GM12878 (cell line): ENCODE measurements around the gene STX8. TPM values are rescaled to one million over a fixed set of nuclear protein-coding genes. Genes with fewer than 3 reads are reported as not detected.

ENCODE experiments used
- ATAC-seq: fragments of 200-7000 bp; cut with Tn5 transposase; 3 replicates; pipeline ENCODE4 v1.9.1; 2020; ENCODE audit warnings: mild to moderate bottlenecking, moderate library complexity
- BruUV-seq: library from RNA; stranded (reverse); fragments of 400-500 nt; replicated peaks from 2 replicates; lab custom pipeline; 2021; lab: Mats Ljungman, UMichigan
- CTCF ChIA-PET: fragments of 300-600 bp; sonication (Branson Sonifier 250); formaldehyde crosslinking; extraction: SDS; loops from one replicate; lab custom pipeline; 2021; ENCODE audit warnings: inconsistent platforms; lab: Yijun Ruan, JAX
- POLR2A ChIA-PET: fragments of 350-600 bp; formaldehyde crosslinking; extraction: SDS; loops from one replicate; lab custom pipeline; 2021; ENCODE audit warnings: inconsistent platforms; lab: Charles Lee
- RAD21 ChIA-PET: fragments of 300-600 bp; sonication (Branson Sonifier 250); formaldehyde crosslinking; loops from one replicate; lab custom pipeline; 2023; ENCODE audit warnings: antibody characterized with exemption; ENCODE audit not compliant: unreplicated experiment; lab: Charles Lee
- SMC1A ChIA-PET: fragments of 300-600 bp; sonication (Branson Sonifier 250); formaldehyde crosslinking; loops from one replicate; lab custom pipeline; 2023; ENCODE audit not compliant: unreplicated experiment, uncharacterized antibody; lab: Charles Lee
- DNase-seq: peaks from one replicate; pipeline ENCODE4 v3.0.0-alpha.2; 2011; ENCODE audit warnings: low read depth, low spot score
- FAIRE-seq: peaks from 3 replicates; lab custom pipeline; 2011; peaks lifted over from hg19 to GRCh38; lab: Jason Lieb, UNC
- H2AFZ ChIP-seq: 2 replicates; pipeline ENCODE4 v1.6.0; 2011; ENCODE audit warnings: low read depth, low read length, control low read depth; ENCODE audit not compliant: control insufficient read depth
- H3K27ac ChIP-seq: 2 replicates; pipeline ENCODE4 v1.5.1; 2011; ENCODE audit warnings: control low read depth; ENCODE audit not compliant: control insufficient read depth, insufficient read depth
- H3K27me3 ChIP-seq, 2 experiments: replicated peaks in 1 of 2; 2 replicates each; pipeline versions ENCODE4 v1.6.0 to v1.6.1; 2011; ENCODE audit warnings: low read length in 1 of 2; ENCODE audit not compliant: control insufficient read depth in 2 of 2, insufficient read depth in 2 of 2
- H3K36me3 ChIP-seq, 2 experiments: 2 replicates each; pipeline ENCODE4 v1.5.1; 2011; ENCODE audit warnings: low read length in 1 of 2; ENCODE audit not compliant: control insufficient read depth in 2 of 2, insufficient read depth in 2 of 2
- H3K4me1 ChIP-seq: 2 replicates; pipeline ENCODE4 v1.6.1; 2011; ENCODE audit warnings: mild to moderate bottlenecking, low read length, moderate library complexity, mixed read lengths; ENCODE audit not compliant: control insufficient read depth, insufficient read depth
- H3K4me2 ChIP-seq: 2 replicates; pipeline ENCODE4 v1.6.0; 2011; ENCODE audit warnings: control low read depth; ENCODE audit not compliant: control insufficient read depth, insufficient read depth
- H3K4me3 ChIP-seq: fragments of 200-600 bp; sonication (generic); 2 replicates; pipeline ENCODE4 v1.5.1; 2016
- H3K79me2 ChIP-seq: 2 replicates; pipeline ENCODE4 v1.6.0; 2011; ENCODE audit warnings: low read length; ENCODE audit not compliant: control insufficient read depth, insufficient read depth
- H3K9ac ChIP-seq: 2 replicates; pipeline ENCODE4 v1.8.0; 2011; ENCODE audit warnings: low read length, control low read depth, mixed read lengths; ENCODE audit not compliant: control insufficient read depth, insufficient read depth
- H3K9me3 ChIP-seq: replicated peaks from 3 replicates; pipeline ENCODE4 v1.5.1; 2011; ENCODE audit warnings: mild to moderate bottlenecking, low read length; ENCODE audit not compliant: control insufficient read depth, insufficient read depth
- H4K20me1 ChIP-seq: 2 replicates; pipeline ENCODE4 v1.6.0; 2011; ENCODE audit not compliant: control insufficient read depth, insufficient read depth
- CEBPB ChIP-seq, 2 experiments: fragments of 150-350 bp in 1 of 2; IDR thresholded peaks; 2 replicates each; pipeline ENCODE4 v1.6.1; 2012 to 2014; ENCODE audit warnings: low read depth in 2 of 2, low read length in 2 of 2, borderline replicate concordance in 1 of 2, inconsistent platforms in 1 of 2
- CREB1 ChIP-seq: IDR thresholded peaks from 2 replicates; pipeline ENCODE4 v1.6.1; 2012; ENCODE audit warnings: low read depth, mild to moderate bottlenecking, inconsistent platforms
- EZH2 ChIP-seq: IDR thresholded peaks from 2 replicates; pipeline ENCODE4 v1.6.1; 2012; ENCODE audit warnings: low read depth, mild to moderate bottlenecking, control low read depth, inconsistent platforms, low read length, borderline replicate concordance; ENCODE audit not compliant: control insufficient read depth
- HDAC2 ChIP-seq: fragments of 200-600 bp; sonication (generic); IDR thresholded peaks from 2 replicates; pipeline ENCODE4 v1.6.1; 2017
- LARP7 ChIP-seq: fragments of 450-650 bp; IDR thresholded peaks from 2 replicates; pipeline ENCODE4 v1.6.1; 2017; ENCODE audit warnings: mild to moderate bottlenecking
- MEF2A ChIP-seq: IDR thresholded peaks from 2 replicates; pipeline ENCODE4 v1.6.1; 2011; ENCODE audit warnings: low read depth, mild to moderate bottlenecking, low read length, moderate library complexity; ENCODE audit not compliant: insufficient read depth
- NFIC ChIP-seq: IDR thresholded peaks from 2 replicates; pipeline ENCODE4 v1.6.1; 2012; ENCODE audit warnings: low read depth, mild to moderate bottlenecking, inconsistent platforms, low read length, moderate library complexity
- NR2C1 ChIP-seq: fragments of 450-650 bp; IDR thresholded peaks from 2 replicates; pipeline ENCODE4 v1.6.1; 2017; ENCODE audit warnings: antibody characterized with exemption, mild to moderate bottlenecking, moderate library complexity
- POLR2AphosphoS5 ChIP-seq: IDR thresholded peaks from 2 replicates; pipeline ENCODE4 v1.6.1; 2011; ENCODE audit warnings: mild to moderate bottlenecking, low read length, inconsistent platforms
- STAT3 ChIP-seq: IDR thresholded peaks from 2 replicates; pipeline ENCODE4 v1.6.1; 2011; ENCODE audit warnings: low read depth, low read length, improper control_type of control experiment
- YBX1 ChIP-seq: fragments of 450-650 bp; IDR thresholded peaks from 2 replicates; pipeline ENCODE4 v1.6.1; 2016; ENCODE audit warnings: antibody characterized with exemption
- in situ Hi-C: fragments of 300-500 bp; cut with MboI; formaldehyde crosslinking; loops from 9 replicates; pipeline ENCODE4 v1.14.3; 2018; ENCODE audit warnings: mixed read lengths
- intact Hi-C: fragments of 100-400 bp; cut with micrococcal nuclease; formaldehyde crosslinking; loops from one replicate; pipeline ENCODE4 v1.14.2; 2022; ENCODE audit not compliant: unreplicated experiment
- polyA plus RNA-seq, 11 experiments: library from polyadenylated mRNA; depleted of rRNA in 4 of 11; unstranded in 6 of 11; stranded (reverse) in 5 of 11; fragments of >200 nt; fragmentation: Nextera tagmentation in 4 of 11; fragmentation: Illumina TruSeq in 1 of 11; extraction: Ambion mirVana in 4 of 11; extraction: Trizol in 1 of 11; gene quantifications; 1 replicate in 1 of 11; 2 replicates in 10 of 11; pipeline versions ENCODE4 v1.2.1 to v1.2.3, GENCODE V29; 2011 to 2016; ENCODE audit warnings: inconsistent platforms in 2 of 11, missing spikeins in 2 of 11, low read depth in 1 of 11
- total RNA-seq, 4 experiments: library from RNA; depleted of rRNA in 3 of 4; stranded (reverse); fragments of >200 nt in 3 of 4; fragmentation: Illumina TruSeq in 1 of 4; extraction: Trizol in 1 of 4; gene quantifications; 2 replicates each; pipeline versions ENCODE4 v1.2.1 to v1.2.3, GENCODE V29; 2013 to 2021
- TF ChIP-seq, protein P1 (sequence below): fragments of 450-650 bp; IDR thresholded peaks from 2 replicates; pipeline ENCODE4 v1.6.1; 2016; ENCODE audit warnings: mild to moderate bottlenecking, moderate library complexity, borderline replicate concordance
- TF ChIP-seq, protein P2 (sequence below): fragments of 450-650 bp; IDR thresholded peaks from 2 replicates; pipeline ENCODE4 v1.6.1; 2017; ENCODE audit warnings: mild to moderate bottlenecking, moderate library complexity

The STX8 gene
- total and polyA plus RNA-seq, 10 of the 15 experiments (the other 5 are each of a cell fraction or from before 2014, with no cell fraction given): 47.9 to 151 (median 72.9) TPM

DNA sequence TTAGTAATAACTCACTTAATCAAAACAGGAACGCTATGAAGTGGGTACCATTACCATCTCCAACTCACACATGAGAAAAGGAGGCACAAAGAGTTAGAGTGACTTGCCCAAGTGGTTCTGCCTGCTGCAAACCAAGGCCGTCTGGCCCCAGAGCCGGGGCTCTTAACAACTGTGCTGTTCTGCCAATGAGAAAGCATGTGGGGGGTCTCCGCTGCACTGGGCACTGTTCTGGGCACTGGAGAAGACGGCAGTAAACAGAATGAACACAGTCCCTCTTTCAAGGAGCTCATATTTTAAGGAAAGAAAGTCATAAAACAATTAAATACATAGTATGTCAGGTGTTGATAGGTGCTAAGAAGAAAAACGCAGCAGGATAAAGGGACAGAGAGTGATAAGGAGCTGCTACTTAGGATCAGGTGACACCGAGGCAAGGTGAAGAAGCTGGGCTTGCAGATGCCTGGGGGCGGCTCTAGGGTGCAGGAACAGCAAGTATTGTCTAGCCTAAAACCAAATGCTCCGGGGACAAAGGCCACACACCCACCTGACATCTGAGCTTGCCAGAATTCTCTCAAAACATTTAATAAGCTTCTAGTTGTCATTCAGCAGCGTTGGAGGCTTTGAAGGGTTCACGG, 6.5 kb downstream of the STX8 start (continued):
- TF ChIP-seq, protein P1, sequence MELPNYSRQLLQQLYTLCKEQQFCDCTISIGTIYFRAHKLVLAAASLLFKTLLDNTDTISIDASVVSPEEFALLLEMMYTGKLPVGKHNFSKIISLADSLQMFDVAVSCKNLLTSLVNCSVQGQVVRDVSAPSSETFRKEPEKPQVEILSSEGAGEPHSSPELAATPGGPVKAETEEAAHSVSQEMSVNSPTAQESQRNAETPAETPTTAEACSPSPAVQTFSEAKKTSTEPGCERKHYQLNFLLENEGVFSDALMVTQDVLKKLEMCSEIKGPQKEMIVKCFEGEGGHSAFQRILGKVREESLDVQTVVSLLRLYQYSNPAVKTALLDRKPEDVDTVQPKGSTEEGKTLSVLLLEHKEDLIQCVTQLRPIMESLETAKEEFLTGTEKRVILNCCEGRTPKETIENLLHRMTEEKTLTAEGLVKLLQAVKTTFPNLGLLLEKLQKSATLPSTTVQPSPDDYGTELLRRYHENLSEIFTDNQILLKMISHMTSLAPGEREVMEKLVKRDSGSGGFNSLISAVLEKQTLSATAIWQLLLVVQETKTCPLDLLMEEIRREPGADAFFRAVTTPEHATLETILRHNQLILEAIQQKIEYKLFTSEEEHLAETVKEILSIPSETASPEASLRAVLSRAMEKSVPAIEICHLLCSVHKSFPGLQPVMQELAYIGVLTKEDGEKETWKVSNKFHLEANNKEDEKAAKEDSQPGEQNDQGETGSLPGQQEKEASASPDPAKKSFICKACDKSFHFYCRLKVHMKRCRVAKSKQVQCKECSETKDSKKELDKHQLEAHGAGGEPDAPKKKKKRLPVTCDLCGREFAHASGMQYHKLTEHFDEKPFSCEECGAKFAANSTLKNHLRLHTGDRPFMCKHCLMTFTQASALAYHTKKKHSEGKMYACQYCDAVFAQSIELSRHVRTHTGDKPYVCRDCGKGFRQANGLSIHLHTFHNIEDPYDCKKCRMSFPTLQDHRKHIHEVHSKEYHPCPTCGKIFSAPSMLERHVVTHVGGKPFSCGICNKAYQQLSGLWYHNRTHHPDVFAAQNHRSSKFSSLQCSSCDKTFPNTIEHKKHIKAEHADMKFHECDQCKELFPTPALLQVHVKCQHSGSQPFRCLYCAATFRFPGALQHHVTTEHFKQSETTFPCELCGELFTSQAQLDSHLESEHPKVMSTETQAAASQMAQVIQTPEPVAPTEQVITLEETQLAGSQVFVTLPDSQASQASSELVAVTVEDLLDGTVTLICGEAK: no peak
- no peak for TF ChIP-seq NFIC

DNA sequence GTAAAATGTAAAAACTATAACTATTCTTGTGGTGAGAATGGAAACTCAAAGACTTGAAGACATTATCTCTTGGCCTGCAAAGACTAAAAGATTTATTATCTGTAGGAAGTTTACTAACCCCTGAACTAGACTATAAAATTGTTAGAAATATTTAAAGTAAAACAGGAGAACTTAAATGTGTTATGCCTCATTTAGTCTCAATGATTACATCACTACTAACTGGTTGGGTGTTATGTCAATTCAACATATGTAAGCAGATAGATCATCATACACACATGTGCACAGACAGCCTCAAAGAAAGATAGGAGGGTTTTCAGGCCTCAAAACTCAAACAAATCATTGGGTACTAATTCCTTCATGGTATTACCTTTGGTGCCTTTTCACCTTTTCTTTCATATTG, 7.6 kb downstream of the STX8 start:
- RAD21 ChIA-PET: no interaction called here
- FAIRE-seq: no peak
- ATAC-seq: no peak
- Histone ChIP-seq H3K9ac (no peak overlapping the region), H2AFZ (no peak overlapping the region), H3K4me2 (no peak overlapping the region), H3K4me3 (no peak overlapping the region), H3K9me3 (peaks cover 2% of the 10 kb centered on the region; the same call in 2 of the 3 replicates), H3K4me1 (peaks cover 4% of the 10 kb centered on the region; the same call in 1 of the 2 replicates), H4K20me1 (no peaks in the 10 kb centered on the region), H3K79me2 (no peaks in the 10 kb centered on the region), H3K36me3 (peaks cover 0 to 9% of the 10 kb centered on the region in 2 experiments; a peak in 3 of 4 replicates), H3K27me3 (no peaks in the 10 kb centered on the region), H3K27ac (no peak overlapping the region)
- POLR2A ChIA-PET: no interaction called here
- in situ Hi-C loops: no loop called here
- CTCF ChIA-PET: no interaction called here
- no peak for TF ChIP-seq LARP7
- no peak for TF ChIP-seq MEF2A
- TF ChIP-seq STAT3: no peak
- TF ChIP-seq POLR2AphosphoS5: no peak
- no peak for TF ChIP-seq HDAC2
- no peak for TF ChIP-seq CREB1
- no peak for TF ChIP-seq NR2C1
- no peak for TF ChIP-seq YBX1
- TF ChIP-seq, protein P2, sequence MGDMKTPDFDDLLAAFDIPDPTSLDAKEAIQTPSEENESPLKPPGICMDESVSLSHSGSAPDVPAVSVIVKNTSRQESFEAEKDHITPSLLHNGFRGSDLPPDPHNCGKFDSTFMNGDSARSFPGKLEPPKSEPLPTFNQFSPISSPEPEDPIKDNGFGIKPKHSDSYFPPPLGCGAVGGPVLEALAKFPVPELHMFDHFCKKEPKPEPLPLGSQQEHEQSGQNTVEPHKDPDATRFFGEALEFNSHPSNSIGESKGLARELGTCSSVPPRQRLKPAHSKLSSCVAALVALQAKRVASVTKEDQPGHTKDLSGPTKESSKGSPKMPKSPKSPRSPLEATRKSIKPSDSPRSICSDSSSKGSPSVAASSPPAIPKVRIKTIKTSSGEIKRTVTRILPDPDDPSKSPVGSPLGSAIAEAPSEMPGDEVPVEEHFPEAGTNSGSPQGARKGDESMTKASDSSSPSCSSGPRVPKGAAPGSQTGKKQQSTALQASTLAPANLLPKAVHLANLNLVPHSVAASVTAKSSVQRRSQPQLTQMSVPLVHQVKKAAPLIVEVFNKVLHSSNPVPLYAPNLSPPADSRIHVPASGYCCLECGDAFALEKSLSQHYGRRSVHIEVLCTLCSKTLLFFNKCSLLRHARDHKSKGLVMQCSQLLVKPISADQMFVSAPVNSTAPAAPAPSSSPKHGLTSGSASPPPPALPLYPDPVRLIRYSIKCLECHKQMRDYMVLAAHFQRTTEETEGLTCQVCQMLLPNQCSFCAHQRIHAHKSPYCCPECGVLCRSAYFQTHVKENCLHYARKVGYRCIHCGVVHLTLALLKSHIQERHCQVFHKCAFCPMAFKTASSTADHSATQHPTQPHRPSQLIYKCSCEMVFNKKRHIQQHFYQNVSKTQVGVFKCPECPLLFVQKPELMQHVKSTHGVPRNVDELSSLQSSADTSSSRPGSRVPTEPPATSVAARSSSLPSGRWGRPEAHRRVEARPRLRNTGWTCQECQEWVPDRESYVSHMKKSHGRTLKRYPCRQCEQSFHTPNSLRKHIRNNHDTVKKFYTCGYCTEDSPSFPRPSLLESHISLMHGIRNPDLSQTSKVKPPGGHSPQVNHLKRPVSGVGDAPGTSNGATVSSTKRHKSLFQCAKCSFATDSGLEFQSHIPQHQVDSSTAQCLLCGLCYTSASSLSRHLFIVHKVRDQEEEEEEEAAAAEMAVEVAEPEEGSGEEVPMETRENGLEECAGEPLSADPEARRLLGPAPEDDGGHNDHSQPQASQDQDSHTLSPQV: no peak
- TF ChIP-seq EZH2: no peak
- TF ChIP-seq CEBPB (IDR thresholded peaks at IDR 0.05; ENCODE audit: borderline replicate concordance in 1 of 2, low read depth in 2 of 2, low read length in 2 of 2): no peak
- SMC1A ChIA-PET: no interaction called here
- intact Hi-C loops: no loop called here
- DNase-seq: no peak
- no TSS peak for BruUV-seq
